Mesothelial cell of epicardium (in vitro differentiated cells): ENCODE data around the gene PGGT1B. TPM values are rescaled to one million over a fixed set of nuclear protein-coding genes. Genes with fewer than 3 reads are reported as not detected.

Experiments used
- DNase-seq, 2 experiments: peaks; one replicate each; pipeline ENCODE4 v3.0.0; 2021; ENCODE audit warnings: low spot score in 2 of 2; ENCODE audit not compliant: unreplicated experiment in 2 of 2
- H3K27ac Mint-ChIP-seq: 2 replicates; pipeline ENCODE4 v1.8.0; 2021; ENCODE audit warnings: mixed read lengths
- H3K27me3 Mint-ChIP-seq: 2 replicates; pipeline ENCODE4 v1.8.0; 2021; ENCODE audit warnings: low read depth, mixed read lengths
- H3K36me3 Mint-ChIP-seq: 2 replicates; pipeline ENCODE4 v1.8.0; 2021; ENCODE audit warnings: mixed read lengths
- H3K4me1 Mint-ChIP-seq: 2 replicates; pipeline ENCODE4 v1.8.0; 2021; ENCODE audit warnings: mixed read lengths
- H3K4me3 Mint-ChIP-seq: 2 replicates; pipeline ENCODE4 v1.8.0; 2021; ENCODE audit warnings: mild to moderate bottlenecking, moderate library complexity, mixed read lengths
- H3K9me3 Mint-ChIP-seq: 2 replicates; pipeline ENCODE4 v1.8.0; 2021; ENCODE audit warnings: mixed read lengths
- total RNA-seq: library from RNA; stranded (reverse); gene quantifications from 3 replicates; pipeline ENCODE4 v1.2.1, GENCODE V29; 2021
- TF ChIP-seq, protein P1 (sequence below): fragments of 200-600 bp; sonication (generic); IDR thresholded peaks from one replicate; pipeline ENCODE4 v1.5.0; 2021; ENCODE audit warnings: antibody characterized with exemption; ENCODE audit not compliant: unreplicated experiment

The PGGT1B gene
- total RNA-seq, 1 donor from 2014 or later: 40.3 TPM

DNA sequence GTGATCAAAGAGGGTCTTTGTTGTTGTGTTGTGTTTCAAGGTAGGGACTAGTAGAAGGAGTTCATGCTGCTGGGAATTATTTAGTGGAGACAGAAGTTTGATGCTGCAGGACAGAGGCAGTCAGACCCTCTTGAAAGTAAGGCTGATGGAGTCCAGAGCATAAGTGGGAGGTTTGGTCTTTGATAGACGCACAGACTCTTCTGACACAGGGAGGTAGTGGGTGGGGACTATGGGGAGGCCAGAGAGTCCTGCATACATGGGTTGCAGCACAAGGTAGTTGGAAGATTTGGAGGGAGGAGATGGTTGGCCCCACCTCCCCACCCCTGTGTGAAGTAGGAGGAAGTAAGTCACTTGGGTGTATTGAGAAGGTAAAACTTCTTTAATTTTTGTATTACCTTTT lies 36.1 kb upstream of the PGGT1B start:
- Mint-ChIP-seq H3K4me1 (peaks cover 12% of the 10 kb centered on the region), H3K36me3 (no peaks in the 10 kb centered on the region), H3K27ac (no peak overlapping the region), H3K9me3 (no peaks in the 10 kb centered on the region), H3K4me3 (no peak overlapping the region), H3K27me3 (peaks cover 11% of the 10 kb centered on the region)
- DNase-seq: no peak
- TF ChIP-seq, protein P1, sequence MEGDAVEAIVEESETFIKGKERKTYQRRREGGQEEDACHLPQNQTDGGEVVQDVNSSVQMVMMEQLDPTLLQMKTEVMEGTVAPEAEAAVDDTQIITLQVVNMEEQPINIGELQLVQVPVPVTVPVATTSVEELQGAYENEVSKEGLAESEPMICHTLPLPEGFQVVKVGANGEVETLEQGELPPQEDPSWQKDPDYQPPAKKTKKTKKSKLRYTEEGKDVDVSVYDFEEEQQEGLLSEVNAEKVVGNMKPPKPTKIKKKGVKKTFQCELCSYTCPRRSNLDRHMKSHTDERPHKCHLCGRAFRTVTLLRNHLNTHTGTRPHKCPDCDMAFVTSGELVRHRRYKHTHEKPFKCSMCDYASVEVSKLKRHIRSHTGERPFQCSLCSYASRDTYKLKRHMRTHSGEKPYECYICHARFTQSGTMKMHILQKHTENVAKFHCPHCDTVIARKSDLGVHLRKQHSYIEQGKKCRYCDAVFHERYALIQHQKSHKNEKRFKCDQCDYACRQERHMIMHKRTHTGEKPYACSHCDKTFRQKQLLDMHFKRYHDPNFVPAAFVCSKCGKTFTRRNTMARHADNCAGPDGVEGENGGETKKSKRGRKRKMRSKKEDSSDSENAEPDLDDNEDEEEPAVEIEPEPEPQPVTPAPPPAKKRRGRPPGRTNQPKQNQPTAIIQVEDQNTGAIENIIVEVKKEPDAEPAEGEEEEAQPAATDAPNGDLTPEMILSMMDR: no peak

DNA sequence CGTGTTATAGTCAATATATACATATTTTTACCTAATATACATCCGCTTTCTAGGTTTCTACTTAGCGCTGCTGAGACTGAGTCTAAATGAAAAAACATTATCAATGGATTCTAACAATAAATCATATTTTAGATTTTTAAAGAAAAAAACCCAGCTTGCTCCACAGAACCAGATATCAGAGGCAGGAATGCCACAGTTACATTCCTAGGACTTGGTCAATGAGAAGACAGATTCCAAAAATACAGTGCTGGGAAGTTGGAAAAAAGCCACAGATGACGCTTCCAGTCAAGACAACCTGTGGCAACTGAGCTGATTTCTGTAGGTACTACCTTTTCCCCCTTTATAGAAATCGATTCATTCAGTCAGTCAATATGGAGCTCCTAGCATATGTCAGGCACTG lies 34.4 kb upstream of the PGGT1B start:
- TF ChIP-seq, protein P1: no peak
- Mint-ChIP-seq H3K27ac (no peak overlapping the region), H3K36me3 (peaks cover 5% of the 10 kb centered on the region), H3K4me1 (peaks cover 12% of the 10 kb centered on the region), H3K9me3 (peaks cover 12% of the 10 kb centered on the region), H3K4me3 (peak overlapping the region; percentile 37), H3K27me3 (peaks cover 9% of the 10 kb centered on the region)
- no peak for DNase-seq

DNA sequence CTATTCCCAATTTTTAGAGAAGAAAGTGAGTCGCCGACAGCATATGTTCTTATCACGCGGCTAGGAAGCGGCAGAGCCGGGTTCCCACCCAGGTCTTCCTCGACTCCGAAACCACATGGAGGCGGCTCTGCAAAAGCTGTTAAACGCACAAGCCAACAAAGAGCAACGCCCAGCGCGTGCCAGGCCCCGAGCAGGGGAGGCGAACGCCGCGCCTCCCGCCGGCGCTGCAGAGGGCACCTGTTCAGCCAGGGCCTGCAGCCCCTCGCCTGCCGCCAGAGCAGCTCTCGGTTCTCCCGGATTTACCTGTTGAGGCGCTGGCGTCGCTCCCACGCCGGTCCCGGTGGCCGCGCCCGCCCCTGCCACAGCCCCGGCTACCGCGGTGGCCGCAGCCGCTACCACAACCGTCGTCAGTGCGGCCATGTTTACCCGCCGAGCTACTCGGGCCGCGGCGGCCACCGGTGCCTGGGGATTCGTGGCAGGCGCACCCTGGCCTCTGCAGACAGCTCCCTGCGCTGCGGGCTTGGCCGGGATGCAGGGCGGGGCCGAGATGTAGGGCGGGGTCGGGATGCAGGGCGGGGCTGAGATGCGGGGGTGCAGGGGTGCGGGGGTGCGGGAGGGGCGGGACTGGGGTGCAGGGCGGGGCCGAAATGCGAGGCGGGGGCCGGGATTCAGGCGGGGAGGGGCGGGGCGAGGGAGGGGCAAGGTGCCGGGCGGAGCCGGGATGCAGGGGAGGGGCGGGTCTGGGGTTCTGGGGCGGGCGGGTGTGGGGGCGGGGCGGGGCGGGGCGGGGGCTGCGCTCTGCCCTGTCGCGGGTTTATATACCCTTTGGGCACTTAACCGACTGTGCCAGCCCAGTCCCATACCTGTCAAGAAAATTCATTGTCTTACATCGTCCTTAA lies 33.7 kb upstream of the PGGT1B start, which contains the start of gene CCDC112:
TSS of gene CCDC112 (minus strand) at position 531 of the 899 bp plus-strand sequence. CDS start at position 420, 111 bp downstream.
- Mint-ChIP-seq H3K27ac (peak within 1 kb of the TSS; percentile 89), H3K4me1 (peaks cover 12% of the 10 kb centered on the region), H3K9me3 (peaks cover 19% of the 10 kb centered on the region), H3K36me3 (peaks cover 9% of the 10 kb centered on the region), H3K27me3 (peaks cover 9% of the 10 kb centered on the region), H3K4me3 (peak within 1 kb of the TSS; percentile 90)
- peak; percentile 64 to 74 for DNase-seq
- TF ChIP-seq, protein P1: no peak

DNA sequence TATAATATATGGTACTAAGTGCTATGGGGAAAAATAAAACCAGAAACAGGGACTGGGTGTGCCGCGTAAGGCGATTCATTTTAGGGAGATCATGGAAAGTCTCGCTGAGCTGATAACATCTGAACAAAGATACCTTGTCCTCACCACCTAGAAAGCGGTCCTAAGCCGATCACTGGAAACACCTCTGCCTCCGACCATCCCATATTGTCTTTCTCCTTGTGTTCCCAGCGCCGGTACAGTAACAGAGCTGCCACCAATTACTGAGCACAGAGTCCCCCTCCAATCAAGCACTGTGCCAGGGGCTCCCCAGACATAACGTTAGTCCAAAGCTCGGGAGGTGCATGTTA lies 33.1 kb upstream of the PGGT1B start:
- TF ChIP-seq, protein P1: no peak
- H3K27me3 Mint-ChIP-seq: peaks cover 6% of the 10 kb centered on the region
- no peak for DNase-seq

DNA sequence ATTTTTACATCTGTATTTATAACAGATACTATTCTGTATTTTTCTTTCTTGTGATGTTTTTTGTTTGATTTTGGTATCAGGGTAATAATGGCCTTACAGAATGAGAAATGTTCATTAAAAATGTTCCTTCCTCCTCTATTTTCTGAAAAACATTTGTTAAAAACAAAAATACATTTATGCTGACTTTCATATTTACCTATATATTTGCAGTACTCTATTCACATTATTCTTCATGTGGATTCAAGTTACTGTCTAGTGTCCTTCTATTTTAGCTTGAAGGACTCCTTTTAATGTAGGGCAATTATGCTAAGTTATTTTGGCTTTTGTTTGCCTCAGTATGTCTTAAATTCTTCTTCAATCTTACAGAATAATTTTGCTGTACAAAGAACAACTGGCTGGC lies 28.7 kb upstream of the PGGT1B start:
- peaks cover 12% of the 10 kb centered on the region for H3K4me1 Mint-ChIP-seq
- TF ChIP-seq, protein P1: no peak
- H3K4me3 Mint-ChIP-seq: no peak overlapping the region

More for the DNA sequence above, 33.1 kb upstream of the PGGT1B start:
- Mint-ChIP-seq H3K27ac (peak overlapping the region; percentile 89), H3K4me3 (peak overlapping the region; percentile 90), H3K36me3 (peaks cover 9% of the 10 kb centered on the region), H3K4me1 (peaks cover 12% of the 10 kb centered on the region), H3K9me3 (peaks cover 23% of the 10 kb centered on the region)

More for the DNA sequence above, 28.7 kb upstream of the PGGT1B start:
- H3K9me3 Mint-ChIP-seq: peaks cover 26% of the 10 kb centered on the region
- H3K27ac Mint-ChIP-seq: no peak overlapping the region
- peaks cover 9% of the 10 kb centered on the region for H3K36me3 Mint-ChIP-seq
- DNase-seq: no peak
- no peaks in the 10 kb centered on the region for H3K27me3 Mint-ChIP-seq
